ENCODE data around the gene SEC14L2. TPM values are rescaled to one million over a fixed set of nuclear protein-coding genes. Genes with fewer than 3 reads are reported as not detected.
A peak's percentile ranks its signal among the peaks of the same experiment; 100 is the strongest.

Gene SEC14L2
- 1 to 10 TPM in 10 of 12 donors, not detected in 2; 1.1 to 4.3 (median 2.1) TPM for polyA plus RNA-seq (ENCODE audit: insufficient read length in 12 of 12)
- long read RNA-seq, donor 1, full-length matches to known transcripts: 1 of 1 reads
- long read RNA-seq, donor 1, partial matches to known transcripts: 0 of 1 reads
- long read RNA-seq, donor 1, other reads (novel, unspliced or antisense): 0 of 1 reads
- long read RNA-seq, donor 2: 0 reads
- long read RNA-seq, donor 3: 0 reads
- long read RNA-seq, donor 4: 0 reads
- long read RNA-seq, donor 5: 0 reads
- long read RNA-seq, donor 6: 0 reads
- long read RNA-seq, donor 7: 0 reads
- long read RNA-seq, donor 8: 0 reads
- long read RNA-seq, donor 9: 0 reads
- long read RNA-seq, donor 10: 0 reads
- long read RNA-seq, donor 11, partial matches to known transcripts: 0 of 1 reads
- long read RNA-seq, donor 11, other reads (novel, unspliced or antisense): 0 of 1 reads

DNA sequence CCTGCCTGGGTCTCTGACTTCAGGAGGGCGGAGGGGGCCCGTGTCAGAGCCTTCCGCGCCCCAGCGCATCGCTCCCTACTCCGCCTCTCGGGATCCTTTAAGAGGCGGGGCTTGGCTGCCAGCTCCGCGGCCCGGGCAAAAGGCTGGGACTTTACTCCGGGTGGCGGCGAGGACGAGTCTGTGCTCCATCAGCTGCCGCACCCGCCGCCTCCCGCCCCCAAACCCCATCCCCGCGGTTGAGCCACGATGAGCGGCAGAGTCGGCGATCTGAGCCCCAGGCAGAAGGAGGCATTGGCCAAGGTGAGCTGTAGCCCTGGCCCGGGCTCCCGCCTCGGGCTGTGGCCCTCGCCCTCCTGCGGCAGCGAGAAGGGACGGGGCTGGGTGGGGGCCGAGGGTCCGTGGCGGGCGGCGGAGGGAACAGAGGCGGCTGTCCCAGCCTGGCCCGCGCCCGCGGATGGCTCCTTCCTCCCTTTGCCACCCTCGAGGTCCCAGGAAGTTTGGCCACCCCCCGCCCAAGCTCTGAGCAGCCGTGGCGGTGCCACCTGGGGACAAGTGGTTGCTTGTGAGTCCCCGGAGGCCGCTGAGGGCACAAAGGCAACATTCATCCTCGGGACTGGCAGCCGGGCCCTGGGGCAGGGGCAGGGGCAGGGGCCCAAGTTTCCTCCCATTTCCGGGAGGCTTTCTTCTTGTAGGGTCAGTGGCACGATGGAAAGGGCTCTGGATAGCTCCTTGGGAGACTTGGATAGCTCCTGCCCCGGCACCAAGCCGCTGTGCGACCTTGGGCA is at the start of gene SEC14L2:
Gene SEC14L2 (plus strand): TSS at position 148 of the 785 bp plus-strand sequence. CDS start 99 bp downstream, at position 247.
- peak; percentile 42 for DNase-seq

- no peak for DNase-seq
These were observed 49.4 kb upstream of the SEC14L2 start for GRCh38 chr22:30347255-30347892.

GRCh38 chr22:30348404-30348803 is 48.4 kb upstream of the SEC14L2 start:
- DNase-seq: no peak

GRCh38 chr22:30348809-30349208 is 48.0 kb upstream of the SEC14L2 start:
- DNase-seq: no peak

GRCh38 chr22:30351226-30351625 is 45.6 kb upstream of the SEC14L2 start:
- no peak for DNase-seq

DNA sequence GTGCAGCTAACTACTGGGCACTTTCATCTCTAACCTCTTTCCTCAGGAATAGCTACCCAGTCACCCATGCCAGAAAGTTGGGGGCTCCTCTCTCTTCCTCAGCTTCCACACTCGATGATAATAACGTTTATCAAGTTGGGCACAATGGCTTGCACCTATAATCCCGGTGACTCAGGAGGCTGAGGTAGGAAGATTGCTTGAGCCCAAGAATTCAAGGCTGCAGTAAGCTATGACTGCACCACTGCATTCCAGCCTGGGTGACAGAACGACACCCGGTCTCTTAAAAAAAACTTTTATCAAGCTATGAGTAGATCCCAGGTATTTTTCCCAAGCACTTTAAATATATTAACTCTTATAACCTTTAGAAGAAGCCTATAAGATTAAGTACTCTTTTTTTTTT is 42.2 kb upstream of the SEC14L2 start:
- no peak for DNase-seq

DNA sequence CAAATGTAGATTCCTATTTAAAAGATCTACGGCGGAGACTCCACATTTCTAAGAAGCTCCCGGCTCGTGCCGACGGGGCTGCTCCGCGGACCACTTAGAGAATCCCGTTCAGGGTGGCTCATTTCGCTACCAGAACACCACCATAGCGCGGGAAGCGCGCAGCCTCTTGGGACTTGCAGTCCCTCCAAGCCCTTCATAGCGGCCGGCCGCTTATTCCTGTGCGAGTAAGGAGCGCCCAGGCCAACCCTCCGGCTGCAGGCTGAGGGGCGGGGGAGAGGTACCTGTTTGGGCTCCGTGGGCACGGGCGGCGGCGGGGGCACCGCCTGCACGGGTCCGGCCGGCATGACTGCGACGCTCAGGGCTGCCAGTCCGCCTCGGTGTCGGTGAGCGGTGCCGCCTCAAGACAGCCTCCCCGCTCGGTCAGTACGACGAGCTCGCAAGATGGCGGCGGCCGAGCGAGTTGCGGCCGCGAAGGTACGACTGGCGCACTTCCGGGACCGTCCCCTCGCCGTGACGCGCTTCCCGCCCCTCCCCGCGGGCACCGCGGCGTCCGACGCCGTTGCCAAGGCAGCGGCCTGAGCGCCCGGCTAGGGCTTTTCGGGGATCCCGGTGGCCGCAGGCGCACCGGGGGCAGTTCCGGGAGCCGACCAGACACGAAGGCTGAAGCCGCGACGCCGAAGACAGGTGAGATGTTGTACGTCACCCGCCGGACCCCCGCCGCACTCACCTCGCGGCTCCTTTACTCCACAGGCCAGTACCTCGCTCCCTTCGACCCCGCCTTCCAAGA is 40.2 kb upstream of the SEC14L2 start, which contains the start of the genes CCDC157 and SF3A1:
Gene CCDC157 (plus strand): TSS at position 559 of the 787 bp plus-strand sequence. CDS start 8,994 bp downstream, outside the sequence.
Gene SF3A1 (minus strand): TSS at position 446 of the 787 bp plus-strand sequence. CDS start 102 bp downstream, at position 344.
- DNase-seq: peak; percentile 93

DNA sequence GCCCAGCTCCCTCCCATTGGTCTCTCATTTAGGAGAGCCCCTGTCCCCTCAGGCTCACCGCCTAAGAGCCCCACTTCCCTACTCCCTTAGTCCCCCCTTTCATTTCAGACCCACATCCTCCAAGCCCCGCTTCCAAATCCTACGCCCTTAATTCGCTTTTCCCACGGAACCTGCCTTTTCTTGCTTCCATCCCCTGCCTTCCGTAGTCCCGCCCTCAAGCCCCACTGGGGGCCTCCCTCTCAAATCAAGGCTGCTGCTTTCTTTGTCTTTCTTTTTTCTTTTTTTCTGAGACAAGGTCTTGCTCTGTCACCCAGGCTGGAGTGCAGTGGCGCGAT is 39.6 kb upstream of the SEC14L2 start:
- DNase-seq: no peak

GRCh38 chr22:30357650-30358215 is 39.1 kb upstream of the SEC14L2 start:
- DNase-seq: no peak

- DNase-seq: no peak
These were observed 38.3 kb upstream of the SEC14L2 start for GRCh38 chr22:30358541-30358940.

DNA sequence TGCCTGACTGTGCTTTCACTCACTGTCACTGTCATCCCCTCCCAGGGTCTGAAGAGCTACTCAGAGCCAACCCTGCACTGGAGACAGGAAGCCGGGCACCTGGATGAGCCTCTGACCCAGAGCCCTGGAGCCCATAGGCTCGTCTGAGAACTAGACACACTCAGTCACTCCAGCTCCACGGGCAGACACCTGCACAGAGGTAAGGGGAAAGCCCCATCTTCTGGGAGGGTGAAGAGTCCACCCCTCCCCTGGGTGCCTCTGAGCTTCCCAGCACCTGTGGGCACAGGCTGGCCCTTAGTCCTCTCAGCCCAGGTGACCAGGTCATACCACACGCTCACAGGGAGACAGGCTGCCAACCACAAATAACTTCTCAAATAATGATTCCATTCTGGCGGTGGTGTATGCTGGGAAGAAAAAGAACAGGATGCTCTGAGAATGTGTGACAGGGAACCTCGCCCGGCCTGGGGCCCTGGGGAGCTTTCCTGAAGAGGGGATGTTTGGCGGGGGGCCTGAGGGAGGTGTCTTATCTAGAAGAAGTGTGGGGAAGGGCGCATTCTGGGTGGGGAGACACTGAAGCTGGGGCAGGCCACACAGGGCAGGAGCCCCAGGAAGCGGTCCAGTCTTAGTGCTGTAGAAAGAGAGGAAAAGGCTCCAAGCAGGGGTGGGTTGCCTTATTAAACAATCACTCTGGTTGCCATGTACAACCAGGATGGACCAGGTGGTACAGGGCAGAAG is 34.7 kb upstream of the SEC14L2 start:
- DNase-seq: no peak

- DNase-seq: no peak
These were observed 34.1 kb upstream of the SEC14L2 start for GRCh38 chr22:30362651-30363281.

- no peak for DNase-seq
These were observed 30.9 kb upstream of the SEC14L2 start for GRCh38 chr22:30365891-30366290.

GRCh38 chr22:30368420-30368819 is 28.4 kb upstream of the SEC14L2 start:
- DNase-seq: no peak

DNA sequence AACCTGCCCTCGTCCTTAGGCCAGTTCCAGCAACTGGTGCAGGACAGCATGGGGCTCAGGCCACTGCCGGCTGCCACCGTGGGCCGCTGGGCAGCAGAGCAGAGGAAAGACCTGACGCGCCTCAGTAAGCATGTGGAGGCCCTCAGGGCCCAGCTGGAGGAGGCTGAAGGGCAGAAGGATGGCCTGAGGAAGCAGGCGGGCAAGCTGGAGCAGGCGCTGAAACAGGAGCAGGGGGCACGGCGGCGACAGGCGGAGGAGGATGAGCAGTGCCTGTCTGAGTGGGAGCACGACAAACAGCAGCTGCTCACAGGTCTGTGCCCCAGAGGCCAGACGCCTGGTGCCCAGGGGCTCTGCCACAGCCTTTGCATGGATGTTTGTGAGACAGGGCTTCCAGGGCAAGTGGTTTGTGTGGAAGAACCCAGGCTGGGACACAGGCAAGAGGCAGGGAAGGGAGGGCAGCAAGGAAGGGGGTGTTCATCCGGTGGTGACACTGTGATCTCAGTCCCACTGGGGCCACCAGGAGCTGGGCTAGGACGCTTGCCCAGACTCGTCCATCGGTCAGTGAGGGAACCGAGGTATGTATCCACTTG is 26.1 kb upstream of the SEC14L2 start:
- no peak for DNase-seq

GRCh38 chr22:30371321-30371720 is 25.5 kb upstream of the SEC14L2 start:
- DNase-seq: no peak

DNA sequence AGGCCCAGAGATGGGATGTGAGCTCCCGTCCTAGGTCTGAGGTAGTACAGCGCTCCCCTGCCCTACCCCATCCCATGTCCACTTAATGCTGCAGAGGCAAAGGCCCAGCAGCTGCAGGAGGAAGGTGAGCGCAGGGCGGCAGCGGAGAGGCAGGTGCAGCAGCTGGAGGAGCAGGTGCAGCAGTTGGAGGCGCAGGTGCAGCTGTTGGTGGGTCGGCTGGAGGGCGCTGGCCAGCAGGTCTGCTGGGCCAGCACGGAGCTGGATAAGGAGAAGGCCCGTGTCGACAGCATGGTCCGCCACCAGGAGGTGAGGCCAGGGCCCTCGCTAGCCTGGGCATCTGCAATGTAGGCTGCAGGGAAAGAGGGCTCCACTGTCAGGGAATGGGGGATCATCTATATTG is 24.8 kb upstream of the SEC14L2 start:
- DNase-seq: no peak

DNA sequence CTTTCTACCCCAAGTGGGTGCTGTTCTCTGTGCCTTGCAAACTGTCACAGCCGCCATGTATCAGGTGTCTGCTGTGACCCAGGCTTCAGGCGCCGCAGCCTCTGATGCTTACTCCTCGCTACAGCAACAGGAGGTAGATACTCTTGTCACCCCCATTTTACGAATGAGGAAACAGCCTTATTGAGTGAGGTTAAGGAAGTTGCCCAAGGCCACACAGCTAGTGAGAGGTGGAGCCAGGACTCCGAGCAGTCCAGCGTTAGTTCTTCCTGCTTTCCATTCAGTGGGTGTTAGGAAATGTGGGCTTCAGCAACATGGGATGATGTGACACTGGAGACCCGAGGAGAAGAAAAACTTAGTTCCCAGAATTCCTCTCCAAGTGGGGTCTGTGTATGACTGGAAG is 23.9 kb upstream of the SEC14L2 start:
- no peak for DNase-seq
